Uterus (tissue), 2 donors: ENCODE results near the gene RXYLT1.

Experiments used
- CTCF ChIP-seq, 4 experiments: fragments of 200-600 bp in 2 of 4; fragments of 450-650 bp in 2 of 4; sonication (generic) in 2 of 4; IDR thresholded peaks; one replicate each; pipeline ENCODE4 v1.5.1; 2016 to 2019; ENCODE audit warnings: antibody characterized with exemption in 4 of 4, mild to moderate bottlenecking in 2 of 4, moderate library complexity in 1 of 4
- POLR2A ChIP-seq, 2 donors: fragments of 450-650 bp; IDR thresholded peaks; one replicate each; pipeline ENCODE4 v1.6.1; 2016; ENCODE audit warnings: antibody characterized with exemption in 2 of 2, mild to moderate bottlenecking in 1 of 2, moderate library complexity in 1 of 2

- TF ChIP-seq CTCF (IDR thresholded peaks at IDR 0.05) (no peak), POLR2A (IDR thresholded peaks at IDR 0.05) (no peak)
Measured at GRCh38 chr12:63855299-63855698, 75.6 kb downstream of the RXYLT1 start.
